Measurements from ENCODE around the gene SH2D4B.

SH2D4B gene

DNA sequence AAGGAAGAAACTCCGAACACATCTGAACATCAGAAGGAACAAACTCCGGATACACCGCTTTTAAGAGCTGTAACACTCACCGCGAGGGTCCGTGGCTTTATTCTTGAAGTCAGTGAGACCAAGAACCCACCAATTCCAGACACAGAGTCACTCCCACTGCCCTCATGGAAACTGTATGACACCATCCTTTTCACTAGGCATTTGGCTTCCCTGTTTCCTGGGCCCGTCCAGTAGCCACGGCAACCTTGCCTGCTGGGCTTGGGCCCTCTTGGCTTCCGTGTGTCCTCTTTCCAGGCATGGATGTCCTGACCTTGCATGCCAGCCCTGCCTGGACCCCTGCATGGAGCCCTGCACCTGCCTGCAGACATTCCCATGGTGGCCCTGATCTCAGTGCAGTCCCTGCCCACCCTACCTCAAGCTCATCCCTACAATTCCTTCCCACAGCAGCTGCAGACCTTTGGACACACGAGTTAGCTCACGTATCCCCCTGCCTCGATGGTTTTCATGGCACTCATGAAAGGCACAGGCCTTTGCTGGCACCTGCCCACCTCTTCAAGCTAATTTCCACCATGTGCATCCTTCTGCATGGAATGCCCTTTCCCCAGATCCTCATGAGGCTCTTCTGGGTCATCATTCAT is 6.7 kb downstream of the SH2D4B start:
- DNase-seq (ENCODE audit: low read depth in 1 of 2, low spot score in 1 of 2): no peak

DNA sequence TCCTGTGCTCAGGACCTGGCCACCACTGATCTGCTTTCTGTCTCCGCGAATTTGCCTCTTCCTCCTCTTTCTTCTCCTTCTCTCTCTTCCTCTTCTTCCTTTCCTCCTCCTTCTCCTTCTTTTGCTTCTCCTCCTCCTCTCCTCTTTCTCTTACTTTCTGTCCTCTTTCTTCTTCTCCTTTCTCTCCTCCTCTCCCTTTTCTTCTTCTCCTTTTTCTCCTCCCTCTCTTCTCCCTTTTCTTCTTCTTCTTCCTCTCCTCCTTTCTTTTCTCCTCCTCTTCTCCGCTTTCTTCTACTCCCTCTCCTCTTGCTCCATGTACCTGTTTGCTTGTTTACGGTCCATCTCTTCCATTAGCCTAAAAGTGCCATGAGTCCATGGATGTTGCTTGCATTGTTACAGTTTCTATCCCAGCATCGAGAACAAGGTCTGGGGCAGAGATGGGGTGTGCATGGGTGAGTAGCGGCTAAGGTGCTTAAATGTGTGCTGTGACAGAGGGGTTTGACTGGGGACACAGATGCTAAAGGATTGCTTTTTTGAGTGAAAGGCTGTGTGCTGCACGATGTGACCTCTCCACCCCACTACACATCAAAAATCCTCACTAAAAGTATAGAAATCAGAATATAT is 7.7 kb downstream of the SH2D4B start:
- Histone ChIP-seq H3K27ac (replicated peaks) (no peak overlapping the region), H3K4me3 (replicated peaks; ENCODE audit: insufficient read depth, low read length) (no peak overlapping the region), H3K27me3 (ENCODE audit: insufficient read depth, poor library complexity, severe bottlenecking) (no peaks in the 10 kb centered on the region)
- TF ChIP-seq, protein P1, sequence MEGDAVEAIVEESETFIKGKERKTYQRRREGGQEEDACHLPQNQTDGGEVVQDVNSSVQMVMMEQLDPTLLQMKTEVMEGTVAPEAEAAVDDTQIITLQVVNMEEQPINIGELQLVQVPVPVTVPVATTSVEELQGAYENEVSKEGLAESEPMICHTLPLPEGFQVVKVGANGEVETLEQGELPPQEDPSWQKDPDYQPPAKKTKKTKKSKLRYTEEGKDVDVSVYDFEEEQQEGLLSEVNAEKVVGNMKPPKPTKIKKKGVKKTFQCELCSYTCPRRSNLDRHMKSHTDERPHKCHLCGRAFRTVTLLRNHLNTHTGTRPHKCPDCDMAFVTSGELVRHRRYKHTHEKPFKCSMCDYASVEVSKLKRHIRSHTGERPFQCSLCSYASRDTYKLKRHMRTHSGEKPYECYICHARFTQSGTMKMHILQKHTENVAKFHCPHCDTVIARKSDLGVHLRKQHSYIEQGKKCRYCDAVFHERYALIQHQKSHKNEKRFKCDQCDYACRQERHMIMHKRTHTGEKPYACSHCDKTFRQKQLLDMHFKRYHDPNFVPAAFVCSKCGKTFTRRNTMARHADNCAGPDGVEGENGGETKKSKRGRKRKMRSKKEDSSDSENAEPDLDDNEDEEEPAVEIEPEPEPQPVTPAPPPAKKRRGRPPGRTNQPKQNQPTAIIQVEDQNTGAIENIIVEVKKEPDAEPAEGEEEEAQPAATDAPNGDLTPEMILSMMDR (IDR thresholded peaks at IDR 0.05; ENCODE audit: insufficient read depth, low read length): no peak
- no peak for TF ChIP-seq GABPA (IDR thresholded peaks at IDR 0.05; ENCODE audit: low read depth)
- no peak for TF ChIP-seq SPI1 (IDR thresholded peaks at IDR 0.05; ENCODE audit: borderline replicate concordance, low read depth)
- no peak for TF ChIP-seq POLR2AphosphoS5 (IDR thresholded peaks at IDR 0.05; ENCODE audit: low read depth)
- TF ChIP-seq, protein P2, sequence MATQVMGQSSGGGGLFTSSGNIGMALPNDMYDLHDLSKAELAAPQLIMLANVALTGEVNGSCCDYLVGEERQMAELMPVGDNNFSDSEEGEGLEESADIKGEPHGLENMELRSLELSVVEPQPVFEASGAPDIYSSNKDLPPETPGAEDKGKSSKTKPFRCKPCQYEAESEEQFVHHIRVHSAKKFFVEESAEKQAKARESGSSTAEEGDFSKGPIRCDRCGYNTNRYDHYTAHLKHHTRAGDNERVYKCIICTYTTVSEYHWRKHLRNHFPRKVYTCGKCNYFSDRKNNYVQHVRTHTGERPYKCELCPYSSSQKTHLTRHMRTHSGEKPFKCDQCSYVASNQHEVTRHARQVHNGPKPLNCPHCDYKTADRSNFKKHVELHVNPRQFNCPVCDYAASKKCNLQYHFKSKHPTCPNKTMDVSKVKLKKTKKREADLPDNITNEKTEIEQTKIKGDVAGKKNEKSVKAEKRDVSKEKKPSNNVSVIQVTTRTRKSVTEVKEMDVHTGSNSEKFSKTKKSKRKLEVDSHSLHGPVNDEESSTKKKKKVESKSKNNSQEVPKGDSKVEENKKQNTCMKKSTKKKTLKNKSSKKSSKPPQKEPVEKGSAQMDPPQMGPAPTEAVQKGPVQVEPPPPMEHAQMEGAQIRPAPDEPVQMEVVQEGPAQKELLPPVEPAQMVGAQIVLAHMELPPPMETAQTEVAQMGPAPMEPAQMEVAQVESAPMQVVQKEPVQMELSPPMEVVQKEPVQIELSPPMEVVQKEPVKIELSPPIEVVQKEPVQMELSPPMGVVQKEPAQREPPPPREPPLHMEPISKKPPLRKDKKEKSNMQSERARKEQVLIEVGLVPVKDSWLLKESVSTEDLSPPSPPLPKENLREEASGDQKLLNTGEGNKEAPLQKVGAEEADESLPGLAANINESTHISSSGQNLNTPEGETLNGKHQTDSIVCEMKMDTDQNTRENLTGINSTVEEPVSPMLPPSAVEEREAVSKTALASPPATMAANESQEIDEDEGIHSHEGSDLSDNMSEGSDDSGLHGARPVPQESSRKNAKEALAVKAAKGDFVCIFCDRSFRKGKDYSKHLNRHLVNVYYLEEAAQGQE (IDR thresholded peaks at IDR 0.05; ENCODE audit: insufficient replicate concordance, low read depth): no peak
- DNase-seq (ENCODE audit: low read depth in 1 of 2, low spot score in 1 of 2): no peak

More for the DNA sequence above, 6.7 kb downstream of the SH2D4B start:
- Histone ChIP-seq H3K27ac (replicated peaks) (no peak overlapping the region), H3K4me3 (replicated peaks; ENCODE audit: insufficient read depth, low read length) (no peak overlapping the region), H3K27me3 (ENCODE audit: insufficient read depth, poor library complexity, severe bottlenecking) (no peaks in the 10 kb centered on the region)
- TF ChIP-seq, protein P1 (IDR thresholded peaks at IDR 0.05; ENCODE audit: insufficient read depth, low read length): no peak
- TF ChIP-seq, protein P2 (IDR thresholded peaks at IDR 0.05; ENCODE audit: insufficient replicate concordance, low read depth): no peak
- TF ChIP-seq GABPA (IDR thresholded peaks at IDR 0.05; ENCODE audit: low read depth) (no peak), SPI1 (IDR thresholded peaks at IDR 0.05; ENCODE audit: borderline replicate concordance, low read depth) (no peak), POLR2AphosphoS5 (IDR thresholded peaks at IDR 0.05; ENCODE audit: low read depth) (no peak)

DNA sequence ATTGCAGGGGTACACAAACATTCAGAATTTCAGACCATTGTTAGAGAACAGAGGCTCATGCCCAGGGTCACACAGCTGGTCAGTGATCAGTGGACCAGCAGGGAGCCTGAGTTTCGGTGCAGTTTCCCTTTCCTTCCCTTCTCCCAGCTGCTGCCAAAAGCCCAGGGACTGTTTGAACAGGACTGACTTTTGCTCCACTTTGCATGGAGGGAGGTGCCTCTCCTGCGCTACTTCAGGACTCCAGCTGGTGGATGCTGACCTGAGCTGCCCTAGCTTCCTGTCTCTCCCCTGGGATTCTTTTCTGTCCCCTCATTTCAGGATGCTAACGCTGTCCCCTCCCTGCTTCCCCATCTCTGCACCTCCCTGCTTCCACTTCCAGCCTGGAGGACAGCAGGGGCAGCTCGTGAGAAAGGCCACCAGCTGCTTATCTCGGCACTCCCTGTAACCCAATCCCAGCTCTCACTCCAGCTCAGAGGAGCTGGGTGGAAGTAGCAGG is 14.5 kb downstream of the SH2D4B start:
- H3K27ac ChIP-seq (replicated peaks): no peak overlapping the region
- H3K4me3 ChIP-seq (replicated peaks; ENCODE audit: insufficient read depth, low read length): no peak overlapping the region
- no peaks in the 10 kb centered on the region for H3K27me3 ChIP-seq (ENCODE audit: insufficient read depth, poor library complexity, severe bottlenecking)
- DNase-seq (ENCODE audit: low read depth in 1 of 2, low spot score in 1 of 2): no peak
- TF ChIP-seq GABPA (IDR thresholded peaks at IDR 0.05; ENCODE audit: low read depth): no peak
- TF ChIP-seq, protein P2 (IDR thresholded peaks at IDR 0.05; ENCODE audit: insufficient replicate concordance, low read depth): no peak
- TF ChIP-seq POLR2AphosphoS5 (IDR thresholded peaks at IDR 0.05; ENCODE audit: low read depth): no peak
- TF ChIP-seq, protein P1 (IDR thresholded peaks at IDR 0.05; ENCODE audit: insufficient read depth, low read length): no peak
- TF ChIP-seq SPI1 (IDR thresholded peaks at IDR 0.05; ENCODE audit: borderline replicate concordance, low read depth): no peak

Measured in HL-60 (cell line).